HepG2 (cell line): ENCODE measurements around the gene C20orf204. TPM values are rescaled to one million over a fixed set of nuclear protein-coding genes. Genes with fewer than 3 reads are reported as not detected.

Source experiments
- ATF6 ChIP-seq: sonication (generic); formaldehyde crosslinking; conservative IDR thresholded peaks from 2 replicates; pipeline ENCODE4 v1.4.0; 2020; ENCODE audit warnings: missing genetic modification reagents
- CHCHD3 ChIP-seq: sonication (generic); formaldehyde crosslinking; IDR thresholded peaks from 2 replicates; pipeline ENCODE4 v1.8.0; 2022; ENCODE audit warnings: mild to moderate bottlenecking, missing genetic modification reagents, moderate library complexity
- CHD4 ChIP-seq: fragments of 200-600 bp; sonication (generic); IDR thresholded peaks from 2 replicates; pipeline ENCODE4 v1.7.0; 2017; ENCODE audit warnings: mild to moderate bottlenecking, low read length, borderline replicate concordance
- EZH2 ChIP-seq: conservative IDR thresholded peaks from 2 replicates; pipeline ENCODE4 v1.6.1; 2012; ENCODE audit warnings: mild to moderate bottlenecking, low read depth, low read length, moderate library complexity
- FOSL1 ChIP-seq: sonication (generic); formaldehyde crosslinking; IDR thresholded peaks from 2 replicates; pipeline ENCODE4 v1.9.0; 2021; ENCODE audit warnings: missing genetic modification reagents, borderline replicate concordance
- GPBP1L1 ChIP-seq: sonication (generic); formaldehyde crosslinking; IDR thresholded peaks from 2 replicates; pipeline ENCODE4 v1.5.0; 2020; ENCODE audit warnings: mild to moderate bottlenecking, missing genetic modification reagents
- GTF2F1 ChIP-seq: fragments of 150-350 bp; IDR thresholded peaks from 2 replicates; pipeline ENCODE4 v1.6.1; 2014; ENCODE audit warnings: low read length
- HOMEZ ChIP-seq: IDR thresholded peaks from 2 replicates; pipeline ENCODE4 v1.6.1; 2016; ENCODE audit warnings: low read depth
- IRX3 ChIP-seq: sonication (generic); formaldehyde crosslinking; IDR thresholded peaks from 2 replicates; pipeline ENCODE4 v1.8.1; 2023; ENCODE audit warnings: mild to moderate bottlenecking, low read depth, missing genetic modification reagents, borderline replicate concordance
- KDM3A ChIP-seq: IDR thresholded peaks from 2 replicates; pipeline ENCODE4 v1.6.1; 2018; ENCODE audit warnings: low read depth, missing compliant biosample characterization
- NR1H2 ChIP-seq: sonication (generic); formaldehyde crosslinking; IDR thresholded peaks from 2 replicates; pipeline ENCODE4 v1.8.1; 2022; ENCODE audit warnings: low read depth, missing genetic modification reagents, borderline replicate concordance
- SALL1 ChIP-seq: sonication (generic); formaldehyde crosslinking; IDR thresholded peaks from 2 replicates; pipeline ENCODE4 v1.8.0; 2022; ENCODE audit warnings: mild to moderate bottlenecking, missing genetic modification reagents
- THRA ChIP-seq: sonication (generic); formaldehyde crosslinking; IDR thresholded peaks from 2 replicates; pipeline ENCODE4 v1.4.0; 2020; ENCODE audit warnings: missing genetic modification reagents, borderline replicate concordance
- ZC3H13 ChIP-seq: sonication (generic); formaldehyde crosslinking; IDR thresholded peaks from 2 replicates; pipeline ENCODE4 v1.8.1; 2023; ENCODE audit warnings: mild to moderate bottlenecking, missing genetic modification reagents, moderate library complexity
- ZNF329 ChIP-seq: sonication (generic); formaldehyde crosslinking; IDR thresholded peaks from 2 replicates; pipeline ENCODE4 v1.9.0; 2021; ENCODE audit warnings: low read depth, mild to moderate bottlenecking, missing genetic modification reagents
- ZNF432 ChIP-seq: sonication (generic); formaldehyde crosslinking; IDR thresholded peaks from 2 replicates; pipeline ENCODE4 v1.5.0; 2020; ENCODE audit warnings: missing genetic modification reagents, mild to moderate bottlenecking, borderline replicate concordance
- ZNF510 ChIP-seq: sonication (generic); formaldehyde crosslinking; IDR thresholded peaks from 2 replicates; pipeline ENCODE4 v1.4.0; 2020; ENCODE audit warnings: low read depth, mild to moderate bottlenecking, missing genetic modification reagents
- ZNF512B ChIP-seq: sonication (generic); formaldehyde crosslinking; IDR thresholded peaks from 2 replicates; pipeline ENCODE4 v1.5.1; 2020; ENCODE audit warnings: missing genetic modification reagents, mild to moderate bottlenecking, borderline replicate concordance
- polyA plus RNA-seq, 8 experiments: library from polyadenylated mRNA; depleted of rRNA in 3 of 8; stranded (reverse) in 7 of 8; unstranded in 1 of 8; fragments of >200 nt; fragmentation: Illumina TruSeq in 4 of 8; extraction: Trizol in 4 of 8; gene quantifications; 2 replicates each; pipeline versions ENCODE4 v1.2.1 to v1.2.3, GENCODE V29; 2011 to 2016; ENCODE audit warnings: low read depth in 4 of 8, missing spikeins in 1 of 8, mixed read lengths in 1 of 8; ENCODE audit not compliant: insufficient read depth in 1 of 8
- total RNA-seq, 5 experiments: library from RNA; depleted of rRNA; stranded (reverse); fragments of >200 nt; fragmentation: Illumina TruSeq; extraction: Trizol; gene quantifications; 2 replicates each; pipeline ENCODE4 v1.2.3, GENCODE V29; 2016; ENCODE audit warnings: low read depth in 1 of 5

C20orf204 gene
- total and polyA plus RNA-seq, 2 of the 13 experiments (the other 11 are each of a cell fraction or from before 2014, with no cell fraction given), result 22.1 to 80.0 TPM

- TF ChIP-seq NR1H2 (CRISPR knock-in tag) (0 out of 2 replicates have a peak, but pooled peaks have one; percentile 59), ZNF510 (CRISPR knock-in tag) (peak; percentile 64; the same call in 1 of the 2 replicates), ZNF512B (CRISPR knock-in tag) (peak; percentile 3; the same call in 1 of the 2 replicates), HOMEZ (peak; percentile 83; the same call in 1 of the 2 replicates), ZC3H13 (CRISPR knock-in tag) (peak; percentile 73), EZH2 (no peak), GTF2F1 (no peak), CHD4 (no peak), SALL1 (CRISPR knock-in tag) (peak; percentile 89), THRA (CRISPR knock-in tag) (peak; percentile 74; the same call in 1 of the 2 replicates), GPBP1L1 (CRISPR knock-in tag) (no peak), CHCHD3 (CRISPR knock-in tag) (peak; percentile 73; the same call in 1 of the 2 replicates), ATF6 (CRISPR knock-in tag) (no peak), ZNF432 (CRISPR knock-in tag) (no peak), ZNF329 (0 out of 2 replicates have a peak, but pooled peaks have one; percentile 11), KDM3A (CRISPR knock-in tag) (0 out of 2 replicates have a peak, but pooled peaks have one; percentile 50), FOSL1 (CRISPR knock-in tag) (no peak), IRX3 (no peak)
Observed at GRCh38 chr20:64052987-64053840, 17.2 kb downstream of the C20orf204 start (continued).
